ENCODE measurements around the gene ZFP3. TPM values are rescaled to one million over a fixed set of nuclear protein-coding genes. Genes with fewer than 3 reads are reported as not detected.

Gene ZFP3
- total and polyA plus RNA-seq, 2 donors (not counting 3 experiments of a cell fraction or from before 2014, with no cell fraction given), result 1.7 TPM

DNA sequence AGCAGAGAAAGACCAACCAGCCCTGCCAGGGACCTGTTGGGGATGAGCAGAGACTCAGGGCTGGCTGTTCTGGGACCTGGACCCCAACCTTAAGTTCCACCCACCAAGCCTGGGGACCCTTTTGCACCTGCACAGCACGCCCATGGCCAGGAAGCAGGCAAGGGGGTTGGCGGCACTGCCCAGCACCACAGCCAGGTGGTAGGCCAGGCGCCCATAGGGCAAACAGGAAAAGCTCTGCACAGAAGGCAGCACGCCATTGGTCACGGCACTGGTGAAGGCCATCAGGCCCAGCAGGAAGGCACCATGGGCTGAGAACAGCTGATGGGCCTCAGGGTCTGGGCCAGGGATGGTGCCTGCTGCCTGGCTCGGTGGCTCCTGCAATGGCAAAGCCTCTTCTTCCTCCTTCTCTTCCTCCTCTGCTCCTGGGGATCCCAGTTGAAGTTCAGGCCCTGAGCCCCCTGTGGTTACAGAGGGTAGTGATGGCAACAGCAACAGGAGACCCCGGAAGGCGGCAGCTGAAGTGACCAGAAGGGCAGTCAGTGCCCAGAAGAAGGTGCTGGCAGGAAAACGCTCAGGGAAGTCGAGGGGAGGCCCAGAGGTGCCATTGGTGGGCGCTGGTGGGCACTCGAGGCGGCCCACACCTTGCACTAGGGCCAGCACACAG lies 44.8 kb upstream of the ZFP3 start:
- dilution Hi-C loops (cut with MboI; ENCODE audit: extremely low pct_ligation_motif_present, low sequenced_read_pairs), result no loop called here
- Histone ChIP-seq H3K4me1 (ENCODE audit: control insufficient read depth, extremely low read depth, insufficient read depth, low read length) (peaks cover 5% of the 10 kb centered on the region), H3K9me1 (replicated peaks; ENCODE audit: control insufficient read depth, extremely low read depth, insufficient read depth, low read length) (no peaks in the 10 kb centered on the region), H2AFZ (ENCODE audit: low read depth, low read length) (no peak overlapping the region), H3K27me3 (ENCODE audit: control insufficient read depth in 2 of 2, insufficient read depth in 2 of 2, low read length in 2 of 2) (peaks cover 2% of the 10 kb centered on the region in 2 experiments), H3K9ac (replicated peaks; ENCODE audit: extremely low read depth, insufficient read depth, low read length) (no peak overlapping the region), H3K4me2 (ENCODE audit: insufficient read depth, low read length) (no peak overlapping the region), H3K27ac (ENCODE audit: insufficient read depth, low read depth, low read length) (no peak overlapping the region), H3K79me2 (ENCODE audit: control insufficient read depth, insufficient read depth, low read length) (no peaks in the 10 kb centered on the region), H3K4me3 (replicated peaks in 1 of 3; ENCODE audit: insufficient read depth in 1 of 3, low read depth in 1 of 3, low read length in 3 of 3) (no peak overlapping the region), H3K9me3 (replicated peaks; ENCODE audit: control insufficient read depth, insufficient read depth, low read length) (no peaks in the 10 kb centered on the region), H3K36me3 (ENCODE audit: control insufficient read depth in 2 of 2, extremely low read depth in 1 of 2, insufficient read depth in 2 of 2, low read length in 2 of 2) (no peaks in the 10 kb centered on the region), H4K20me1 (replicated peaks; ENCODE audit: control insufficient read depth, extremely low read depth, insufficient read depth, low read length) (no peaks in the 10 kb centered on the region)
- FAIRE-seq (no peak), DNase-seq (ENCODE audit: low read depth, low spot score) (no peak)
- BruUV-seq (replicated peaks), result no TSS peak
- ChIA-PET CTCF (interaction anchor here (6.5 kb wide), 1 partner anchor 28 kb away, joined by 72 read pairs; no protein-coding TSS in a partner anchor), POLR2A (no interaction called here)
- TF ChIP-seq GATA2 (IDR thresholded peaks at IDR 0.05; ENCODE audit: insufficient read depth, insufficient read length, low read depth, low read length) (no peak), JUN (IDR thresholded peaks at IDR 0.05; ENCODE audit: borderline replicate concordance, insufficient read depth, insufficient read length, low read depth) (no peak), POLR2A (IDR thresholded peaks at IDR 0.05; ENCODE audit: low read depth, low read length) (no peak), EZH2 (IDR thresholded peaks at IDR 0.05; ENCODE audit: borderline replicate concordance, low read depth, low read length, severe bottlenecking) (no peak), MYC (IDR thresholded peaks at IDR 0.05; ENCODE audit: low read depth, low read length) (no peak), FOS (IDR thresholded peaks at IDR 0.05; ENCODE audit: borderline replicate concordance, insufficient read depth, low read length) (no peak), POLR2AphosphoS5 (IDR thresholded peaks at IDR 0.05; ENCODE audit: insufficient read depth, low read depth, low read length) (no peak), MAX (IDR thresholded peaks at IDR 0.05; ENCODE audit: insufficient read depth, insufficient read length) (no peak)
- TF ChIP-seq, protein P1, sequence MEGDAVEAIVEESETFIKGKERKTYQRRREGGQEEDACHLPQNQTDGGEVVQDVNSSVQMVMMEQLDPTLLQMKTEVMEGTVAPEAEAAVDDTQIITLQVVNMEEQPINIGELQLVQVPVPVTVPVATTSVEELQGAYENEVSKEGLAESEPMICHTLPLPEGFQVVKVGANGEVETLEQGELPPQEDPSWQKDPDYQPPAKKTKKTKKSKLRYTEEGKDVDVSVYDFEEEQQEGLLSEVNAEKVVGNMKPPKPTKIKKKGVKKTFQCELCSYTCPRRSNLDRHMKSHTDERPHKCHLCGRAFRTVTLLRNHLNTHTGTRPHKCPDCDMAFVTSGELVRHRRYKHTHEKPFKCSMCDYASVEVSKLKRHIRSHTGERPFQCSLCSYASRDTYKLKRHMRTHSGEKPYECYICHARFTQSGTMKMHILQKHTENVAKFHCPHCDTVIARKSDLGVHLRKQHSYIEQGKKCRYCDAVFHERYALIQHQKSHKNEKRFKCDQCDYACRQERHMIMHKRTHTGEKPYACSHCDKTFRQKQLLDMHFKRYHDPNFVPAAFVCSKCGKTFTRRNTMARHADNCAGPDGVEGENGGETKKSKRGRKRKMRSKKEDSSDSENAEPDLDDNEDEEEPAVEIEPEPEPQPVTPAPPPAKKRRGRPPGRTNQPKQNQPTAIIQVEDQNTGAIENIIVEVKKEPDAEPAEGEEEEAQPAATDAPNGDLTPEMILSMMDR (IDR thresholded peaks at IDR 0.05; ENCODE audit: extremely low read depth in 1 of 2, insufficient read depth in 1 of 2, low read depth in 1 of 2, low read length in 2 of 2), result no peak
- intact Hi-C loops (cut with micrococcal nuclease), result no loop called here
